D721Med (cell line): ENCODE results near the gene LIF.
A peak's percentile ranks its signal among the peaks of the same experiment; 100 is the strongest.
"Not testable (repeated sequence)": the region's sequence is repeated elsewhere in the genome, so short reads cannot be mapped to it uniquely, and the experiment has no call there.

Experiments
- DNase-seq: peaks from one replicate; pipeline ENCODE4 v3.0.0; 2011; ENCODE audit warnings: low spot score; ENCODE audit not compliant: insufficient read length
- FAIRE-seq: peaks from 2 replicates; lab custom pipeline; 2011; peaks lifted over from hg19 to GRCh38; lab: Jason Lieb, UNC
- TF ChIP-seq, protein P1 (sequence below): IDR thresholded peaks from 2 replicates; pipeline ENCODE4 v1.5.1; 2012; ENCODE audit warnings: mild to moderate bottlenecking, control low read depth; ENCODE audit not compliant: insufficient read depth; ENCODE audit errors: missing control alignments

The LIF gene

DNA sequence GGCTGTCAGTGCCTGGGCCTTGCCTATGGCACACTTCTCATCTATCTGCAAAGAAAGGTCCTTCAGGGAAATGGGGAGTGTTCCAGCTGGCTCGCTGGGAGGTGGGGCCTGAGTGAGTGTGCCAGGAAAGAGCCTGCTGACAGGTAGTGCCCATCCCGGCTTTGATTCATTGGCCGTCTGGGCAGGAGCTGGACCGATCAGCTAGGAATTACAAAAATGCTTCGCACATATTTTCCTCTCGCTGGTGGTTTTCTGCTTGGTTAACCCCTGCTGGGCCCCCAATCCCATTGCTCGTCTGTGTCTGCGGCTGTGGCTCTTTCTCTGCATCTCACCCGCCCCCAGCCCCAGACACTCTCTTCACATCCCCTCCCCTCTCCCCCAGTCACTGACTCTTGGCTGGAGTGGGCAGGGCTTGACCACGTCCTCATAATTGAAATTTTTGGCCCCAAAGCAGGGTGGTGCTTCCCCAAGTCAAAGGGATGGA is 10.8 kb downstream of the LIF start:
- DNase-seq = no peak
- no peak for FAIRE-seq
- TF ChIP-seq, protein P1, sequence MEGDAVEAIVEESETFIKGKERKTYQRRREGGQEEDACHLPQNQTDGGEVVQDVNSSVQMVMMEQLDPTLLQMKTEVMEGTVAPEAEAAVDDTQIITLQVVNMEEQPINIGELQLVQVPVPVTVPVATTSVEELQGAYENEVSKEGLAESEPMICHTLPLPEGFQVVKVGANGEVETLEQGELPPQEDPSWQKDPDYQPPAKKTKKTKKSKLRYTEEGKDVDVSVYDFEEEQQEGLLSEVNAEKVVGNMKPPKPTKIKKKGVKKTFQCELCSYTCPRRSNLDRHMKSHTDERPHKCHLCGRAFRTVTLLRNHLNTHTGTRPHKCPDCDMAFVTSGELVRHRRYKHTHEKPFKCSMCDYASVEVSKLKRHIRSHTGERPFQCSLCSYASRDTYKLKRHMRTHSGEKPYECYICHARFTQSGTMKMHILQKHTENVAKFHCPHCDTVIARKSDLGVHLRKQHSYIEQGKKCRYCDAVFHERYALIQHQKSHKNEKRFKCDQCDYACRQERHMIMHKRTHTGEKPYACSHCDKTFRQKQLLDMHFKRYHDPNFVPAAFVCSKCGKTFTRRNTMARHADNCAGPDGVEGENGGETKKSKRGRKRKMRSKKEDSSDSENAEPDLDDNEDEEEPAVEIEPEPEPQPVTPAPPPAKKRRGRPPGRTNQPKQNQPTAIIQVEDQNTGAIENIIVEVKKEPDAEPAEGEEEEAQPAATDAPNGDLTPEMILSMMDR = no peak

DNA sequence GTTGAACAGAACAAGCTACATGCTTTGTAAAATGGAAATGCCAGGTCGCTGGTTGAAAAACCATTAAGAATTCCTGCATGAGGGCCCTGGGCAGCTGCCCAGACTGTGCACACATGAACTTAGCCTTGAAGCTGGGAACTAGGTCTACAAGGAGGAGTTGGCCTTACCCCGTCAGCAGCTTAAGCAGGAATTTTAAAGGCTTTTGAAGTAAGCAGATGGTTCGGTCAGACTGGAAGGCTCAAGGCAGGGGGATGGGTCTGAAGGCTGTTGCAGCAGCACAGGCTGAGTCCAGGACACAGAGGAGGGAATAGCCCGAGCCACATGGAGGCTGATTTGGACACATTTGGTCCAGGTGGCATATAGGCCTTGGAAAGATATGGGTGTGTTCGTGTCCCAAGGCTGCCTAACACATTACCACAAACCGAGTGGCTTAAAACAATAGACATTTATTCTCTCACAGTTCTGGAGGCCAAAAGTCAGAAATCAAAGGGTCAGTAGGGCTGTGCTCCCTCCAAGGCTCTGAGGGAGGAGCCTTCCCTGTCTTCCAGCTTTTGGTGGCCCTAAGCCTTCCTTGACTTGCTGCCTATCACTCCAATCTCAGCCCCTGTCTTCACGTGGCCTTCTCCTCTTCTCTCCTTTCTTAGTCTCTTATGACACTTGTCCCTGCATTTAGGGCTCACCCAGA is 11.6 kb downstream of the LIF start:
- TF ChIP-seq, protein P1 = no peak
- DNase-seq = peak; percentile 49
- FAIRE-seq = no peak

DNA sequence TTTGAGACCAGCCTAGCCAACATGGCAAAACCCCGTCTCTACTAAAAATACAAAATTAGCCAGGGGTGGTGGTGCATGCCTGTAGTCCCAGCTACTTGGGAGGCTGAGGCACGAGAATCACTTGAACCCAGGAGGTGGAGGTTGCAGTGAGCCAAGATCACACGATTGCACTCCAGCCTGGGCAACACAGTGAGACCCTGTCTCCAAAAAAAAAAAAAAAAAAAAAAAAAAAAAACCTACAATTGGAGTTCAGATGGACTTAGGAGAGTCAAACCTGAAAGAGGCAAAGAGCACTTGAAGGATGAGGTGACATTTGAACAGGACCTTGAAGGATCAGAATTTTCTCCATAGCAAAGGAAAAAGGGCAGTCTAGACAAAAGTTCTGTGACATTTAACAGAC is 12.2 kb downstream of the LIF start:
- FAIRE-seq, DNase-seq: not testable (repeated sequence)

DNA sequence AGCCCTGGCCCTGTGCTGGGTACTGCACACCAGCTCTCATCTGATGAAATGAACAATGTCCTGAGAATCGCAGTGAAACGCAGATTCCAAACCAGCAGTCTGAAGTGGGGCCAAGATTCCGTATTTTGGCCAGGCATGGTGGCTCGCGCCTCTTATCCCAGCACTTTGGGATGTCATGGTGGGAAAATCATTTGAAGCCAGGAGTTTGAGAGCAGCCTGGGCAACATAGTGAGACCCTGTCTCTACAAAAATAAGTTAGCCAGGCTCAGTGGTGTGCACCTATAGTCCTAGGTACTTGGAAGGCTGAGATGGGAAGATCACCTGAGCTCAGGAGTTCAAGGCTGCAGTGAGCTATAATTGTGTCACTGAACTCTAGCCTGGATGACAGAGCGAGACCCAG is 13.0 kb downstream of the LIF start:
- DNase-seq (no peak), FAIRE-seq (no peak)
- TF ChIP-seq, protein P1 = no peak

DNA sequence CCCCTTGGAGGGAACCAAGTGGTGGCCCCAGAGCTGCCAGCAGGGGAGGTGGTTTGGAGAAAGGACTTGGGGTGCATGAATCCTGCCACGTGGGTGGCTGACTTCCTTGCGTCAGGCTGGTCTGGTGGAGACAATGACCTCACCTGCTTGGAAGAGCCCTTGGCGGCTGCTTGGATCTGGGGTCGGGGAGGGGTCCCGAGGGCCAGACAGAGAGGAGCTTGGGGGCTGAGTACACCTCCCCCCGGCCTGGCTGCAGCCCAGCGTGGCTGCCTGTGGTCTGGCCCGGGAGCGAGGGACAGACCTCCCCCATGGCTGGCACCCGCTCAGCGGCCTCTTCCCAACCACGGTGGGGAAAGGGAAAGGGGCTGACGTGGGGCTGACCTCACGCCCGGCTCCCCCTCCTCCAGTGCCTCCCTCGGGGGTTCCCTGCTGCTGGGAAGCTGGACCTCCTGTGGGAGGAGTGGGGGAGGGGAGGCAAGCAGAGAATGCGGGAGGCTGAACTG is 13.8 kb downstream of the LIF start:
- DNase-seq (no peak), FAIRE-seq (no peak)
- TF ChIP-seq, protein P1 = no peak

DNA sequence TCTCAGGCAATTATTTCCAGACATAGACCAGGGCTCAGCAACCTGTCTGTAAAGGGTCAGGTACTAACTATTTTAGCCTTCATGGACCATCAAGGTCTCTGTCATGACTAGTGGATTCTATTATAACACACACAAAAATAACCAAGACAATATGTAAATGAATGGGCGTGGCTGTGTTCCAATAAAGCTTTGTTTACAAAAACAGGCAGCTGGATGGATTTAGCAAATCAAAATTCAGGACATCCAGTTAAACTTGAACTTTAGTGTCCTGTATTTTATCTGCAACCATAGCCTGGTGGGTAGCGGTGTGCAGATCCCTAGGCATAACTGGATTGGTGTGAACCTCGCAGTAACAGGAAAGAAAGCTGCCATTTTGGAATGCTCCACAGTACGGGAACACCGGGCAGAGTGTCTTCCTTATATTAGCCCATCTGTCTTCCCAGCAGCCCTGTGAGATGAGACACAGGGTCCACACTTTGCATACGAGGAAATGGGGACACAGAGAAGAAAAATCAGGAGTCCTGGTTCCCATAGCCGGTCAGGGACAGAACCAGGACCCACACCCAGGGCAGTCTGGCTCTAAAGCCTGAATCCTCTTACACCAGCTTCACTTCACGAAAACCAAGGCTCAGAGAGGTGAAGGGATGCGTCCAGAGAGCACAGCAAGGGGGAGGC is 15.6 kb downstream of the LIF start:
- TF ChIP-seq, protein P1 = no peak
- FAIRE-seq = no peak
- no peak for DNase-seq

DNA sequence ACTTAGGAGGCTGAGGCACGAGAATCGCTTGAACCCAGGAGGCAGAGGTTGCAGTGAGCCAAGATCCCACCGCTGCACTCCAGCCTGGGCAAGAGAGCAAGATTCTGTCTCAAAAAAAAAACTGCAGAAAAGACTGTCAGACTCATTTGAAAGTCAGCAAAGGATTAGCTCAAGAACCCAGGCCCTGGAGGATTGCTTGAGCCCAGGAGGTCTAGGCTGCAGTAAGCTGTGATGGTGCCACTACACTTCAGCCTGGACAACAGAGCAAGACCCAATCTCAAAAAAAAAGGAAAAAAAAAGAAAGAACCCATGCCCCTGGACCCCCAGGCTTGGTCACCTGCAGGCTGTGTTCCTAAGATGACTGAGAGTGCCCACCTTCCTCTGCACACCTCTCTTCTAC is 16.2 kb downstream of the LIF start:
- DNase-seq (no peak), FAIRE-seq (no peak)
- TF ChIP-seq, protein P1 = no peak
